K562 (cell line): ENCODE measurements around the gene MPST. TPM values are rescaled to one million over a fixed set of nuclear protein-coding genes. Genes with fewer than 3 reads are reported as not detected.

Experiments
- ATAC-seq: fragments of 200-7000 bp; cut with Tn5 transposase; 3 replicates; pipeline ENCODE4 v1.9.1; 2020; ENCODE audit warnings: moderate library complexity
- BruUV-seq: library from RNA; stranded (reverse); fragments of 400-500 nt; replicated peaks from 2 replicates; lab custom pipeline; 2021; lab: Mats Ljungman, UMichigan
- CTCF ChIA-PET: fragments of 300-600 bp; formaldehyde crosslinking; extraction: SDS; loops from one replicate; lab custom pipeline; 2021; ENCODE audit warnings: low intra/inter-chr PET ratio; lab: Yijun Ruan, JAX
- POLR2A ChIA-PET: fragments of 300-600, 350-650 bp; sonication (Branson Sonifier 250); formaldehyde crosslinking; extraction: SDS; loops from one replicate; lab custom pipeline; 2021; ENCODE audit warnings: antibody characterized with exemption, inconsistent platforms; lab: Yijun Ruan, JAX
- DNase-seq, 4 experiments: peaks; one replicate each; pipeline versions ENCODE4 v3.0.0 to v3.0.0-alpha.2; 2011 to 2018; ENCODE audit warnings: low spot score in 3 of 4, mixed read lengths in 3 of 4; ENCODE audit errors: extremely low read depth in 1 of 4
- FAIRE-seq: peaks from 2 replicates; lab custom pipeline; 2011; peaks lifted over from hg19 to GRCh38; lab: Jason Lieb, UNC
- H2AFZ ChIP-seq: 2 replicates; pipeline ENCODE4 v1.6.0; 2011; ENCODE audit warnings: low read depth, low read length, control low read depth, inconsistent platforms
- H3K27ac ChIP-seq: fragments of 200-600 bp; 3 replicates; pipeline ENCODE4 v1.8.0; 2011; ENCODE audit warnings: low read depth, mild to moderate bottlenecking, control low read depth, inconsistent platforms, low read length, moderate library complexity, mixed read lengths; ENCODE audit errors: extremely low read depth
- H3K27me3 ChIP-seq, 2 experiments: fragments of 300-600 bp in 1 of 2; 2 replicates in 1 of 2; 3 replicates in 1 of 2; pipeline versions ENCODE4 v1.6.0 to v1.8.0; 2011; ENCODE audit warnings: inconsistent platforms in 2 of 2, low read length in 2 of 2, mild to moderate bottlenecking in 1 of 2, mixed read lengths in 1 of 2, moderate library complexity in 1 of 2; ENCODE audit not compliant: control insufficient read depth in 2 of 2, insufficient read depth in 2 of 2
- H3K36me3 ChIP-seq: fragments of 300-600 bp; 3 replicates; pipeline ENCODE4 v1.8.0; 2011; ENCODE audit warnings: mild to moderate bottlenecking, low read length, inconsistent platforms; ENCODE audit not compliant: control insufficient read depth, insufficient read depth
- H3K4me1 ChIP-seq, 2 experiments: fragments of 200-600 bp in 1 of 2; replicated peaks in 1 of 2; 2 replicates in 1 of 2; 3 replicates in 1 of 2; pipeline versions ENCODE4 v1.5.1 to v1.8.0; 2011; ENCODE audit warnings: inconsistent platforms in 2 of 2, low read length in 2 of 2, mild to moderate bottlenecking in 1 of 2, mixed read lengths in 1 of 2, moderate library complexity in 1 of 2; ENCODE audit not compliant: control insufficient read depth in 2 of 2, insufficient read depth in 2 of 2
- H3K4me2 ChIP-seq: 2 replicates; pipeline ENCODE4 v1.6.1; 2011; ENCODE audit warnings: low read length, control low read depth, inconsistent platforms, mixed read lengths; ENCODE audit not compliant: insufficient read depth
- H3K4me3 ChIP-seq: fragments of 200-600 bp; sonication (generic), shearing (Covaris generic); 2 replicates; pipeline ENCODE4 v1.5.1; 2016; ENCODE audit warnings: control low read depth, inconsistent platforms
- H3K79me2 ChIP-seq: fragments of 200-600 bp; 3 replicates; pipeline ENCODE4 v1.8.0; 2011; ENCODE audit warnings: low read length, inconsistent platforms; ENCODE audit not compliant: control insufficient read depth, insufficient read depth
- H3K9ac ChIP-seq, 2 experiments: 2 replicates each; pipeline versions ENCODE4 v1.6.0 to v1.6.1; 2011; ENCODE audit warnings: low read depth in 2 of 2, low read length in 2 of 2, control low read depth in 1 of 2, inconsistent platforms in 1 of 2, mild to moderate bottlenecking in 1 of 2, mixed read lengths in 1 of 2; ENCODE audit not compliant: insufficient read depth in 1 of 2
- H3K9me1 ChIP-seq: one replicate; pipeline ENCODE4 v1.6.0; 2011; ENCODE audit warnings: inconsistent platforms, mild to moderate bottlenecking, low read length, moderate library complexity; ENCODE audit not compliant: control insufficient read depth, insufficient read depth
- H3K9me3 ChIP-seq: replicated peaks from 2 replicates; pipeline ENCODE4 v1.5.1; 2011; ENCODE audit warnings: low read depth, low read length, inconsistent platforms; ENCODE audit not compliant: control insufficient read depth, insufficient read depth
- H4K20me1 ChIP-seq: replicated peaks from 2 replicates; pipeline ENCODE4 v1.6.1; 2011; ENCODE audit warnings: low read length, inconsistent platforms, mixed read lengths; ENCODE audit not compliant: control insufficient read depth, insufficient read depth
- ARHGAP35 ChIP-seq: fragments of 450-650 bp; IDR thresholded peaks from 2 replicates; pipeline ENCODE4 v1.6.1; 2018; ENCODE audit not compliant: partially characterized antibody
- CBX3 ChIP-seq, 2 experiments: IDR thresholded peaks; 1 replicate in 1 of 2; 2 replicates in 1 of 2; pipeline ENCODE4 v1.6.1; 2012; ENCODE audit warnings: inconsistent platforms in 2 of 2, low read length in 2 of 2, borderline replicate concordance in 1 of 2, control low read depth in 1 of 2
- DIDO1 ChIP-seq: fragments of 450-650 bp; IDR thresholded peaks from 2 replicates; pipeline ENCODE4 v1.6.1; 2016; ENCODE audit warnings: low read depth, missing biosample characterization, missing genetic modification characterization
- EHMT2 ChIP-seq: fragments of 450-650 bp; IDR thresholded peaks from 2 replicates; pipeline ENCODE4 v1.6.1; 2018; ENCODE audit warnings: antibody characterized with exemption
- HDAC1 ChIP-seq, 2 experiments: fragments of 450-650 bp; IDR thresholded peaks; 2 replicates each; pipeline ENCODE4 v1.6.1; 2016 to 2017; ENCODE audit warnings: inconsistent platforms in 1 of 2, mild to moderate bottlenecking in 1 of 2, moderate library complexity in 1 of 2
- MEIS2 ChIP-seq: fragments of 450-650 bp; IDR thresholded peaks from 2 replicates; pipeline ENCODE4 v1.6.1; 2014; ENCODE audit warnings: mild to moderate bottlenecking; ENCODE audit not compliant: partially characterized antibody
- TAF15 ChIP-seq: fragments of 200-400 bp; formaldehyde crosslinking; IDR thresholded peaks from 2 replicates; pipeline ENCODE4 v1.6.1; 2017; ENCODE audit warnings: mild to moderate bottlenecking, low read depth, low read length, moderate library complexity
- U2AF1 ChIP-seq: fragments of 200-400 bp; formaldehyde crosslinking; optimal IDR thresholded peaks from 2 replicates; pipeline ENCODE3; 2017; ENCODE audit warnings: mild to moderate bottlenecking, low read depth, low read length, moderate library complexity
- ZNF134 ChIP-seq: fragments of 250-450 bp; sonication (Bioruptor Pico); conservative IDR thresholded peaks from 2 replicates; pipeline ENCODE4 v1.4.0; 2020
- ZNF140 ChIP-seq: fragments of 250-450 bp; sonication (Bioruptor Pico); IDR thresholded peaks from 2 replicates; pipeline ENCODE4 v1.8.0; 2021; ENCODE audit warnings: moderate library complexity, mild to moderate bottlenecking, inconsistent platforms
- ZNF217 ChIP-seq: sonication (generic); formaldehyde crosslinking; IDR thresholded peaks from 2 replicates; pipeline ENCODE4 v1.8.0; 2022; ENCODE audit warnings: mild to moderate bottlenecking, missing genetic modification reagents
- ZNF311 ChIP-seq: fragments of 250-450 bp; sonication (Bioruptor Pico); IDR thresholded peaks from 2 replicates; pipeline ENCODE4 v1.4.0; 2020; ENCODE audit warnings: mild to moderate bottlenecking, moderate library complexity
- ZNF589 ChIP-seq: fragments of 200-800 bp; sonication (Bioruptor generic); IDR thresholded peaks from 2 replicates; pipeline ENCODE4 v1.6.1; 2016; ENCODE audit warnings: low read depth, missing genetic modification characterization, missing compliant biosample characterization
- ZNF668 ChIP-seq: fragments of 250-450 bp; sonication (Bioruptor Pico); IDR thresholded peaks from 2 replicates; pipeline ENCODE4 v1.8.0; 2022; ENCODE audit warnings: mild to moderate bottlenecking, inconsistent platforms
- ZZZ3 ChIP-seq: fragments of 450-650 bp; IDR thresholded peaks from 2 replicates; pipeline ENCODE4 v1.6.1; 2016; ENCODE audit warnings: antibody characterized with exemption, mild to moderate bottlenecking, moderate library complexity
- WGBS: fragments of 100-300 bp; shearing (Covaris generic); methylation state at CpG from one replicate; pipeline ENCODE4 v1.1.6; 2016; ENCODE audit warnings: low coverage, mixed read lengths; ENCODE audit not compliant: insufficient coverage; ENCODE audit errors: missing lambda C conversion rate; 5-methylcytosine and 5-hydroxymethylcytosine counted together
- in situ Hi-C: fragments of 300-500 bp; cut with MboI; formaldehyde crosslinking; loops from 4 replicates; pipeline ENCODE4 v1.15.0; 2018; ENCODE audit warnings: inconsistent platforms, mixed read lengths
- intact Hi-C: fragments of 100-400 bp; cut with micrococcal nuclease; formaldehyde crosslinking; loops from 2 replicates; pipeline ENCODE4 v1.14.2; 2022
- polyA plus RNA-seq, 8 experiments: library from polyadenylated mRNA; depleted of rRNA in 4 of 8; stranded (reverse) in 5 of 8; unstranded in 3 of 8; fragments of >200 nt; fragmentation: Nextera tagmentation in 2 of 8; fragmentation: Illumina TruSeq in 1 of 8; extraction: Ambion mirVana in 2 of 8; extraction: Trizol in 1 of 8; gene quantifications; 2 replicates each; pipeline versions ENCODE4 v1.2.1 to v1.2.3, GENCODE V29; 2011 to 2014; ENCODE audit warnings: inconsistent platforms in 1 of 8, missing spikeins in 1 of 8
- total RNA-seq, 7 experiments: library from RNA; depleted of rRNA in 6 of 7; stranded (reverse); fragments of >200 nt in 6 of 7; fragmentation: Illumina TruSeq in 2 of 7; extraction: Trizol in 2 of 7; gene quantifications; 2 replicates each; pipeline versions ENCODE4 v1.2.1 to v1.2.3, GENCODE V29; 2011 to 2021; ENCODE audit warnings: low replicate concordance in 1 of 7
- TF ChIP-seq, protein P1 (sequence below): fragments of 450-650 bp; IDR thresholded peaks from 2 replicates; pipeline ENCODE4 v1.6.1; 2016
- TF ChIP-seq, protein P2 (sequence below), 2 experiments: fragments of 450-650 bp; IDR thresholded peaks; 2 replicates each; pipeline ENCODE4 v1.6.1; 2016
- TF ChIP-seq, protein P3 (sequence below): sonication (generic); formaldehyde crosslinking; IDR thresholded peaks from 2 replicates; pipeline ENCODE4 v1.8.0; 2022; ENCODE audit warnings: mild to moderate bottlenecking, missing genetic modification reagents
- TF ChIP-seq, protein P4 (sequence below): fragments of 450-650 bp; IDR thresholded peaks from 2 replicates; pipeline ENCODE4 v1.6.1; 2018; ENCODE audit warnings: mild to moderate bottlenecking, low read depth; ENCODE audit not compliant: partially characterized antibody

The MPST gene
- total and polyA plus RNA-seq, 9 of the 15 experiments (the other 6 are each of a cell fraction or from before 2014, with no cell fraction given) = 0.65 to 104 (median 24.3) TPM

- Histone ChIP-seq H3K4me2 (no peak overlapping the region), H3K9ac (no peak overlapping the region), H3K4me3 (no peak overlapping the region), H3K9me1 (no peaks in the 10 kb centered on the region), H3K27me3 (peaks cover 0 to 40% of the 10 kb centered on the region in 2 experiments; a peak in 4 of 5 replicates), H2AFZ (no peak overlapping the region), H3K36me3 (no peaks in the 10 kb centered on the region), H3K79me2 (no peaks in the 10 kb centered on the region), H3K4me1 (no peaks in the 10 kb centered on the region), H3K27ac (no peak overlapping the region), H4K20me1 (no peaks in the 10 kb centered on the region), H3K9me3 (no peaks in the 10 kb centered on the region; the same call in 1 of the 2 replicates)
- in situ Hi-C loops (no loop called here), intact Hi-C loops (no loop called here)
- ChIA-PET POLR2A (no interaction called here), CTCF (interaction anchor here (0.6 kb wide), 1 partner anchor 121 kb away, joined by 3 read pairs; no protein-coding TSS in a partner anchor)
- no peak for FAIRE-seq
- 0% methylated on average over 5 of the region's 8 CpGs for WGBS
- DNase-seq = no peak
- ATAC-seq = no peak
- BruUV-seq = no TSS peak
- TF ChIP-seq EHMT2 = 0 out of 2 replicates have a peak, but pooled peaks have one; percentile 27
- no peak for TF ChIP-seq ZNF140 (CRISPR knock-in tag)
- peak in 1 of 2 experiments; percentile 48; a peak in 1 of 4 replicates for TF ChIP-seq HDAC1 (IDR thresholded peaks at IDR 0.05)
- TF ChIP-seq, protein P1, sequence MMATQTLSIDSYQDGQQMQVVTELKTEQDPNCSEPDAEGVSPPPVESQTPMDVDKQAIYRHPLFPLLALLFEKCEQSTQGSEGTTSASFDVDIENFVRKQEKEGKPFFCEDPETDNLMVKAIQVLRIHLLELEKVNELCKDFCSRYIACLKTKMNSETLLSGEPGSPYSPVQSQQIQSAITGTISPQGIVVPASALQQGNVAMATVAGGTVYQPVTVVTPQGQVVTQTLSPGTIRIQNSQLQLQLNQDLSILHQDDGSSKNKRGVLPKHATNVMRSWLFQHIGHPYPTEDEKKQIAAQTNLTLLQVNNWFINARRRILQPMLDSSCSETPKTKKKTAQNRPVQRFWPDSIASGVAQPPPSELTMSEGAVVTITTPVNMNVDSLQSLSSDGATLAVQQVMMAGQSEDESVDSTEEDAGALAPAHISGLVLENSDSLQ = peak; percentile 95
- no peak for TF ChIP-seq DIDO1 (tag)
- TF ChIP-seq ZNF217 = no peak
- TF ChIP-seq, protein P2, sequence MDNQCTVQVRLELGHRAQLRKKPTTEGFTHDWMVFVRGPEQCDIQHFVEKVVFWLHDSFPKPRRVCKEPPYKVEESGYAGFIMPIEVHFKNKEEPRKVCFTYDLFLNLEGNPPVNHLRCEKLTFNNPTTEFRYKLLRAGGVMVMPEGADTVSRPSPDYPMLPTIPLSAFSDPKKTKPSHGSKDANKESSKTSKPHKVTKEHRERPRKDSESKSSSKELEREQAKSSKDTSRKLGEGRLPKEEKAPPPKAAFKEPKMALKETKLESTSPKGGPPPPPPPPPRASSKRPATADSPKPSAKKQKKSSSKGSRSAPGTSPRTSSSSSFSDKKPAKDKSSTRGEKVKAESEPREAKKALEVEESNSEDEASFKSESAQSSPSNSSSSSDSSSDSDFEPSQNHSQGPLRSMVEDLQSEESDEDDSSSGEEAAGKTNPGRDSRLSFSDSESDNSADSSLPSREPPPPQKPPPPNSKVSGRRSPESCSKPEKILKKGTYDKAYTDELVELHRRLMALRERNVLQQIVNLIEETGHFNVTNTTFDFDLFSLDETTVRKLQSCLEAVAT (IDR thresholded peaks at IDR 0.05) = no peak
- TF ChIP-seq ZNF311 (CRISPR knock-in tag) = no peak
- TF ChIP-seq CBX3 (IDR thresholded peaks at IDR 0.05; ENCODE audit: borderline replicate concordance in 1 of 2, low read length in 2 of 2) = peak in 1 of 2 experiments; percentile 76; a peak in 1 of 3 replicates
- no peak for TF ChIP-seq ZNF668 (CRISPR knock-in tag)
- TF ChIP-seq, protein P3, sequence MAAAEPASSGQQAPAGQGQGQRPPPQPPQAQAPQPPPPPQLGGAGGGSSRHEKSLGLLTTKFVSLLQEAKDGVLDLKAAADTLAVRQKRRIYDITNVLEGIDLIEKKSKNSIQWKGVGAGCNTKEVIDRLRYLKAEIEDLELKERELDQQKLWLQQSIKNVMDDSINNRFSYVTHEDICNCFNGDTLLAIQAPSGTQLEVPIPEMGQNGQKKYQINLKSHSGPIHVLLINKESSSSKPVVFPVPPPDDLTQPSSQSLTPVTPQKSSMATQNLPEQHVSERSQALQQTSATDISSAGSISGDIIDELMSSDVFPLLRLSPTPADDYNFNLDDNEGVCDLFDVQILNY (CRISPR knock-in tag) = no peak
- TF ChIP-seq ARHGAP35 = peak; percentile 96
- TF ChIP-seq U2AF1 = no peak
- TF ChIP-seq, protein P4, sequence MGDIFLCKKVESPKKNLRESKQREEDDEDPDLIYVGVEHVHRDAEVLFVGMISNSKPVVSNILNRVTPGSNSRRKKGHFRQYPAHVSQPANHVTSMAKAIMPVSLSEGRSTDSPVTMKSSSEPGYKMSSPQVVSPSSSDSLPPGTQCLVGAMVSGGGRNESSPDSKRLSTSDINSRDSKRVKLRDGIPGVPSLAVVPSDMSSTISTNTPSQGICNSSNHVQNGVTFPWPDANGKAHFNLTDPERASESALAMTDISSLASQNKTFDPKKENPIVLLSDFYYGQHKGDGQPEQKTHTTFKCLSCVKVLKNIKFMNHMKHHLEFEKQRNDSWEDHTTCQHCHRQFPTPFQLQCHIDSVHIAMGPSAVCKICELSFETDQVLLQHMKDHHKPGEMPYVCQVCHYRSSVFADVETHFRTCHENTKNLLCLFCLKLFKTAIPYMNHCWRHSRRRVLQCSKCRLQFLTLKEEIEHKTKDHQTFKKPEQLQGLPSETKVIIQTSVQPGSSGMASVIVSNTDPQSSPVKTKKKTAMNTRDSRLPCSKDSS = peak; percentile 50
- no peak for TF ChIP-seq ZNF589 (CRISPR knock-in tag)
- no peak for TF ChIP-seq ZZZ3
- no peak for TF ChIP-seq TAF15
- peak; percentile 89 for TF ChIP-seq MEIS2
- no peak for TF ChIP-seq ZNF134
These were observed 53.1 kb downstream of the MPST start for GRCh38 chr22:37072673-37073072.
